IMR-90 (cell line): ENCODE measurements around the gene CORO7. TPM values are rescaled to one million over a fixed set of nuclear protein-coding genes. Genes with fewer than 3 reads are reported as not detected.

Experiments used
- ATAC-seq: fragments of 200-7000 bp; cut with Tn5 transposase; 2 replicates; pipeline ENCODE4 v1.9.1; 2020; ENCODE audit warnings: low read depth, mild to moderate bottlenecking, moderate library complexity
- BruUV-seq: library from RNA; stranded (reverse); fragments of 400-500 nt; replicated peaks from 2 replicates; lab custom pipeline; 2021; lab: Mats Ljungman, UMichigan
- CTCF ChIA-PET: fragments of 300-600 bp; formaldehyde crosslinking; extraction: SDS; loops from one replicate; lab custom pipeline; 2021; ENCODE audit warnings: antibody characterized with exemption; lab: Yijun Ruan, JAX
- POLR2A ChIA-PET: fragments of 300-600 bp; sonication (Branson Sonifier 250); formaldehyde crosslinking; loops from one replicate; lab custom pipeline; 2022; ENCODE audit warnings: antibody characterized with exemption; ENCODE audit not compliant: unreplicated experiment; lab: Charles Lee
- DNase-seq: peaks from one replicate; pipeline ENCODE4 v3.0.0; 2013
- H2AFZ ChIP-seq: replicated peaks from 2 replicates; pipeline ENCODE3; 2013; ENCODE audit warnings: low read length, mild to moderate bottlenecking; ENCODE audit not compliant: poor library complexity
- H2AK5ac ChIP-seq: 2 replicates; pipeline ENCODE4 v1.6.1; 2013; ENCODE audit warnings: low read depth, low read length, inconsistent platforms
- H2AK9ac ChIP-seq: replicated peaks from 2 replicates; pipeline ENCODE3; 2013; ENCODE audit warnings: mild to moderate bottlenecking, low read depth, low read length, moderate library complexity; ENCODE audit not compliant: poor library complexity
- H2BK120ac ChIP-seq: 2 replicates; pipeline ENCODE4 v1.6.1; 2013; ENCODE audit warnings: low read depth, low read length, inconsistent platforms
- H2BK15ac ChIP-seq: 3 replicates; pipeline ENCODE4 v1.6.1; 2013; ENCODE audit warnings: low read depth, low read length, inconsistent platforms
- H2BK20ac ChIP-seq: 2 replicates; pipeline ENCODE4 v1.6.1; 2013; ENCODE audit warnings: low read depth, mild to moderate bottlenecking, inconsistent platforms, low read length, moderate library complexity
- H2BK5ac ChIP-seq: 2 replicates; pipeline ENCODE4 v1.6.1; 2013; ENCODE audit warnings: mild to moderate bottlenecking, low read depth, low read length, inconsistent platforms; ENCODE audit not compliant: poor library complexity, severe bottlenecking
- H3K14ac ChIP-seq: replicated peaks from 2 replicates; pipeline ENCODE4 v1.6.1; 2013; ENCODE audit warnings: low read depth, low read length, inconsistent platforms
- H3K18ac ChIP-seq: 2 replicates; pipeline ENCODE4 v1.6.1; 2013; ENCODE audit warnings: low read depth, low read length, control low read depth
- H3K23ac ChIP-seq: 2 replicates; pipeline ENCODE4 v1.6.1; 2013; ENCODE audit warnings: low read depth, low read length, inconsistent platforms
- H3K27ac ChIP-seq: 2 replicates; pipeline ENCODE4 v1.5.1; 2013; ENCODE audit warnings: mild to moderate bottlenecking, control low read depth, low read length; ENCODE audit not compliant: insufficient read depth
- H3K27me3 ChIP-seq: 2 replicates; pipeline ENCODE4 v1.6.1; 2013; ENCODE audit warnings: low read length; ENCODE audit not compliant: control insufficient read depth, insufficient read depth
- H3K36me3 ChIP-seq: 2 replicates; pipeline ENCODE4 v1.6.1; 2013; ENCODE audit warnings: low read length, mixed read lengths; ENCODE audit not compliant: control insufficient read depth, insufficient read depth
- H3K4ac ChIP-seq: 2 replicates; pipeline ENCODE4 v1.6.1; 2013; ENCODE audit warnings: low read depth, low read length, inconsistent platforms
- H3K4me1 ChIP-seq: 2 replicates; pipeline ENCODE4 v1.6.1; 2013; ENCODE audit warnings: low read length, mixed read lengths; ENCODE audit not compliant: control insufficient read depth, insufficient read depth
- H3K4me2 ChIP-seq: 2 replicates; pipeline ENCODE4 v1.6.1; 2013; ENCODE audit warnings: low read depth, mild to moderate bottlenecking, control low read depth, low read length, moderate library complexity
- H3K4me3 ChIP-seq: 2 replicates; pipeline ENCODE4 v1.5.1; 2013; ENCODE audit warnings: low read depth, mild to moderate bottlenecking, control low read depth, low read length, moderate library complexity; ENCODE audit not compliant: insufficient read depth
- H3K56ac ChIP-seq: 2 replicates; pipeline ENCODE4 v1.6.1; 2013; ENCODE audit warnings: low read length, inconsistent platforms; ENCODE audit not compliant: insufficient read depth; ENCODE audit errors: extremely low read depth
- H3K79me1 ChIP-seq, 2 experiments: 2 replicates each; pipeline ENCODE4 v1.6.1; 2013; ENCODE audit warnings: low read length in 2 of 2, inconsistent platforms in 1 of 2, low read depth in 1 of 2
- H3K9ac ChIP-seq: 2 replicates; pipeline ENCODE4 v1.6.1; 2013; ENCODE audit warnings: low read depth, low read length, control low read depth
- H3K9me1 ChIP-seq: 2 replicates; pipeline ENCODE4 v1.6.1; 2013; ENCODE audit warnings: low read length, inconsistent platforms; ENCODE audit not compliant: insufficient read depth
- H3K9me3 ChIP-seq: 2 replicates; pipeline ENCODE4 v1.6.1; 2013; ENCODE audit warnings: low read length; ENCODE audit not compliant: control insufficient read depth, insufficient read depth
- H4K20me1 ChIP-seq: 2 replicates; pipeline ENCODE4 v1.6.1; 2013; ENCODE audit warnings: low read length, inconsistent platforms; ENCODE audit not compliant: insufficient read depth
- H4K5ac ChIP-seq: 2 replicates; pipeline ENCODE4 v1.6.1; 2013; ENCODE audit warnings: mild to moderate bottlenecking, low read depth, low read length, control low read depth
- H4K8ac ChIP-seq, 2 experiments: 2 replicates each; pipeline ENCODE4 v1.6.1; 2013; ENCODE audit warnings: low read depth in 2 of 2, low read length in 2 of 2, control low read depth in 1 of 2, inconsistent platforms in 1 of 2
- H4K91ac ChIP-seq: 2 replicates; pipeline ENCODE4 v1.6.1; 2013; ENCODE audit warnings: low read depth, low read length, inconsistent platforms; ENCODE audit not compliant: insufficient read depth
- BHLHE40 ChIP-seq: fragments of 150-350 bp; IDR thresholded peaks from 2 replicates; pipeline ENCODE4 v1.6.1; 2016; ENCODE audit warnings: mild to moderate bottlenecking, low read depth, low read length
- CEBPB ChIP-seq: IDR thresholded peaks from 2 replicates; pipeline ENCODE4 v1.6.1; 2012; ENCODE audit warnings: low read depth, low read length, improper control_type of control experiment
- FOS ChIP-seq: fragments of 150-350 bp; IDR thresholded peaks from 2 replicates; pipeline ENCODE4 v1.6.1; 2016; ENCODE audit warnings: low read depth, low read length
- MAFK ChIP-seq: IDR thresholded peaks from 2 replicates; pipeline ENCODE4 v1.6.1; 2012; ENCODE audit warnings: low read depth, low read length, improper control_type of control experiment
- MXI1 ChIP-seq: IDR thresholded peaks from 2 replicates; pipeline ENCODE4 v1.6.1; 2012; ENCODE audit warnings: low read depth, mild to moderate bottlenecking, low read length, moderate library complexity, borderline replicate concordance
- NFE2L2 ChIP-seq: fragments of 150-350 bp; IDR thresholded peaks from 2 replicates; pipeline ENCODE4 v1.6.1; 2016; ENCODE audit warnings: low read depth, mild to moderate bottlenecking, low read length
- RAD21 ChIP-seq: IDR thresholded peaks from 2 replicates; pipeline ENCODE4 v1.6.1; 2012; ENCODE audit warnings: low read length, improper control_type of control experiment
- RCOR1 ChIP-seq: IDR thresholded peaks from 2 replicates; pipeline ENCODE4 v1.6.1; 2012; ENCODE audit warnings: mild to moderate bottlenecking, low read length, improper control_type of control experiment; ENCODE audit not compliant: insufficient replicate concordance
- RFX5 ChIP-seq: IDR thresholded peaks from 2 replicates; pipeline ENCODE4 v1.8.0; 2012; ENCODE audit warnings: low read depth, mild to moderate bottlenecking, low read length, moderate library complexity
- WGBS, 2 experiments: methylation state at CpG; one replicate each; pipeline versions ENCODE4 v1.1.5 to v1.1.7; 2013; ENCODE audit warnings: missing lambda C conversion rate in 2 of 2; ENCODE audit not compliant: insufficient read length in 1 of 2; ENCODE audit errors: extremely low coverage in 2 of 2; 5-methylcytosine and 5-hydroxymethylcytosine counted together
- dilution Hi-C: fragments of 300-500 bp; cut with HindIII; formaldehyde crosslinking; loops from one replicate; pipeline ENCODE4 v1.14.3; 2018; ENCODE audit warnings: low sequenced_read_pairs; ENCODE audit not compliant: unreplicated experiment
- in situ Hi-C: fragments of 300-500 bp; cut with MboI; formaldehyde crosslinking; loops from 3 replicates; pipeline ENCODE4 v1.14.3; 2019; ENCODE audit warnings: low sequenced_read_pairs, inconsistent platforms, mixed read lengths
- intact Hi-C: fragments of 100-400 bp; cut with micrococcal nuclease; formaldehyde crosslinking; loops from 2 replicates; pipeline ENCODE4 v1.10.0; 2022
- polyA plus RNA-seq, 3 experiments: library from polyadenylated mRNA; depleted of rRNA; stranded (reverse); fragments of >200 nt; gene quantifications; 2 replicates each; pipeline ENCODE4 v1.2.3, GENCODE V29; 2012; ENCODE audit warnings: low replicate concordance in 1 of 3
- total RNA-seq: library from RNA; depleted of rRNA; stranded (reverse); fragments of >200 nt; gene quantifications from 2 replicates; pipeline ENCODE4 v1.2.3, GENCODE V29; 2012
- TF ChIP-seq, protein P1 (sequence below): fragments of 150-350 bp; IDR thresholded peaks from 2 replicates; pipeline ENCODE4 v1.6.1; 2017; ENCODE audit warnings: mild to moderate bottlenecking, antibody characterized with exemption, low read length, low read depth

CORO7 gene
- total and polyA plus RNA-seq, 2 of the 4 experiments (the other 2 are of a cell fraction), result 6.3 to 26.7 TPM

DNA sequence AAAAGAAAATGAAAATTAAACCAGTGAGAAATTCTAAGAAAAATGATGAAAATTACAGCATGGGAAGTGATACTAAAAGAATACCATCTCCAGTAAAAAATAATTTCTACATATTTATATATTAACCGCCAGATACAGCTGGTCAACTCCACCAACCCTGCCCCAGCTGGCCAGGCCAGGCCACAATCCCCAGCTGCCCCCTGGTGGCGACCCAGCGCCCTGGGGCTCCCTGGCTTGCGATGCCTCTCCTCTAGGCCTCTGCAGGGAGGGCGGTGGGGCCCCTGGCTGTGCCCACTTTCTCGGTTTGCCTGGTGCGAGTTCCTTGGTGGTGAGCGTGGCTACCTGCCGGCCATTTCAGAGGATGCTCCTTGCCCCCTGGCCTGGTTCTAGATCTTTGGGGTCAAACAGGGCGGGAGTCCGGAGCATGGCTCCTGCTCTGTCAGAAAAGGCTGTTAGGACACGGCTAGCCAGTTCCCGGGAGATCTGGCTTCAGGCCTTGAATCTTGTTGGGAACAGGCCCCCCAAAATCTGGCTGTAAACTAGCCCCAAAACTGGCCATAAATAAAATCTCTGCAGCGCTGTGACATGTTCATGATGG, 86.0 kb downstream of the CORO7 start (continued):
- TF ChIP-seq CEBPB, result no peak

DNA sequence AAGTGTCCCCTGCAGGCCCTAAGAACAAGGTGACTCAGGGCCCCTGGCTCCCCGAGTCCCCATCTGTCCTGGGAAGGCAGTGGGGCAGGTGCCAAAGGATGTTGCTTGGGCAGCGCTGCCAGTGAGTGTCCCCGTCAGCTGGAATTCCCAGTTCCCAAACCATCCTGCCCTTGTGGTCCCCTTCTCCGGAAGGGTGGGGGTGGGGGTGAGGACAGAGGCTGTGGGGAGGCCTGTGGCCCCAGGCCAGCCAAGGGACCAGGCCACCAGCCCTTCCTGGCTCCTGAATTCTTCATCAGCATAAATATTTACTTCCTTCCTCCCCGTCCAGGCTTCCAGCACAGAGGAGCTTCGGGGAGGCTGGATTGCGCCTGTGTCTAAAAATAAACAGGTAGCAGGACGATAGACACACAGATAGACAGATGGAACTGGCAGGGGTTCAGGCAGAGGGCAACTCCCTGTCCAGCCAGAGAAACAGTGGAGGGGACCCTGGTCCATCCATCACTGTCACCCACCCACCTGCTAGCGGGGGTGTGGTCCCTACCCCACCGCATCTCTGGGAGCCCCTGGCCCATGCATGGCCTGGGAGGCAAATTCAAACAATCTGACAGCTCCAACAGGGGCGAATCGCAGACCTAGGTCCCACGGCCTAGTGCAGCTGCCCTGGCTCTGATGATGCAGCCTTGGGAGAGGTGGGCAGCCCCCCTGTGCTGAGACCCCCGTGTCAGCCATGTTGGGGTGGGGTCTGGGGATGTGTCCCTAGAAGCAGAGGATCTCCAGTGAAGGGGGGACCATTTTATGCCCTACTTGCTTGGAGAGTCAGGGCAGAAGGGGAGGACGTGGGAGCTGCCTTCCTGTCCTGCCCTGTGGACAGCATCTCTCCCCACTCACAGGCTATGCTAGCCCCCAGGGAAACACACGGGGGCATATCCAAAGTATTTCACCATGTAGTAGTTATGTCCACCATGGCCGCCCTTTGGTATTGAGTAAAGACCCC, 87.3 kb downstream of the CORO7 start:
- peak overlapping the region; percentile 34; the same call in 1 of the 2 replicates for H3K23ac ChIP-seq
- 53% methylated on average over 3 of the region's 17 CpGs; no CpG with 5 or more reads in 1 of the 2 experiments for WGBS, 2 experiments
- peaks cover 76% of the 10 kb centered on the region for H4K20me1 ChIP-seq
- no peak overlapping the region for H3K9ac ChIP-seq
- H3K56ac ChIP-seq, result 0 out of 2 replicates have a peak overlapping the region, but pooled peaks have one; percentile 3
- POLR2A ChIA-PET, result no interaction called here
- TF ChIP-seq RFX5, result no peak
- TF ChIP-seq FOS, result no peak
- TF ChIP-seq NFE2L2, result no peak
- TF ChIP-seq RAD21, result no peak
- TF ChIP-seq RCOR1, result no peak
- TF ChIP-seq, protein P1, sequence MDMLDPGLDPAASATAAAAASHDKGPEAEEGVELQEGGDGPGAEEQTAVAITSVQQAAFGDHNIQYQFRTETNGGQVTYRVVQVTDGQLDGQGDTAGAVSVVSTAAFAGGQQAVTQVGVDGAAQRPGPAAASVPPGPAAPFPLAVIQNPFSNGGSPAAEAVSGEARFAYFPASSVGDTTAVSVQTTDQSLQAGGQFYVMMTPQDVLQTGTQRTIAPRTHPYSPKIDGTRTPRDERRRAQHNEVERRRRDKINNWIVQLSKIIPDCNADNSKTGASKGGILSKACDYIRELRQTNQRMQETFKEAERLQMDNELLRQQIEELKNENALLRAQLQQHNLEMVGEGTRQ, result no peak
- no peak for TF ChIP-seq MAFK
- no peak for TF ChIP-seq MXI1
- no peak for TF ChIP-seq BHLHE40
- peak overlapping the region; percentile 70 for H4K91ac ChIP-seq
- no TSS peak for BruUV-seq
- H2AK9ac ChIP-seq, result peak overlapping the region; percentile 60
- dilution Hi-C loops, result no loop called here
- H3K9me1 ChIP-seq, result peaks cover 13% of the 10 kb centered on the region
- H3K27me3 ChIP-seq, result no peaks in the 10 kb centered on the region
- ATAC-seq (peak; percentile 31), DNase-seq (peak; percentile 36)
- peak overlapping the region; percentile 65 for H2BK5ac ChIP-seq
- H3K36me3 ChIP-seq, result peaks cover 11% of the 10 kb centered on the region
- no peak overlapping the region for H3K4me3 ChIP-seq
- H4K5ac ChIP-seq, result no peak overlapping the region
- CTCF ChIA-PET, result interaction anchor here (0.6 to 2.3 kb wide), 6 partner anchors 19 to 75 kb away, joined by 3 to 11 read pairs (median 4); no protein-coding TSS in a partner anchor
- no peaks in the 10 kb centered on the region for H3K9me3 ChIP-seq
- peaks cover 25% of the 10 kb centered on the region for H3K4me1 ChIP-seq
- H4K8ac ChIP-seq, result peak overlapping the region; percentile 31 to 74; a peak in 2 of 4 replicates
- H2AK5ac ChIP-seq, result peak overlapping the region; percentile 96
- intact Hi-C loops, result loop anchor here (2.0 kb wide), 1 partner anchor 40 kb away; no protein-coding TSS in a partner anchor
- peak overlapping the region; percentile 35; the same call in 1 of the 2 replicates for H3K14ac ChIP-seq
- H3K27ac ChIP-seq, result peak overlapping the region; percentile 67
- H3K18ac ChIP-seq, result no peak overlapping the region; the same call in 1 of the 2 replicates
- peak overlapping the region; percentile 85; the same call in 1 of the 2 replicates for H2BK120ac ChIP-seq
- peak overlapping the region; percentile 85 for H2AFZ ChIP-seq
- H3K79me1 ChIP-seq, result peaks cover 25 to 87% of the 10 kb centered on the region in 2 experiments
- peak overlapping the region; percentile 65 for H2BK20ac ChIP-seq
- peak overlapping the region; percentile 19; the same call in 1 of the 3 replicates for H2BK15ac ChIP-seq
- in situ Hi-C loops, result no loop called here
- peak overlapping the region; percentile 53; the same call in 1 of the 2 replicates for H3K4me2 ChIP-seq
- H3K4ac ChIP-seq, result peak overlapping the region; percentile 72
